Measurements from ENCODE around the gene SEC61B.

- TF ChIP-seq CTCF (IDR thresholded peaks at IDR 0.05): no peak
- TF ChIP-seq POLR2A (IDR thresholded peaks at IDR 0.05): no peak
Observed at GRCh38 chr9:99201603-99202002, 20.5 kb upstream of the SEC61B start.

Measured in uterus (tissue), 2 donors.